Endodermal cell (in vitro differentiated cells): ENCODE data around the gene SH3BGRL3. TPM values are rescaled to one million over a fixed set of nuclear protein-coding genes. Genes with fewer than 3 reads are reported as not detected.

Experiments used
- DNase-seq: peaks from one replicate; pipeline ENCODE4 v3.0.0-alpha.2; 2017
- H3K27ac ChIP-seq: 2 replicates; pipeline ENCODE4 v1.5.1; 2013; ENCODE audit warnings: mild to moderate bottlenecking, low read depth, low read length, moderate library complexity
- H3K27me3 ChIP-seq: 2 replicates; pipeline ENCODE4 v1.6.1; 2013; ENCODE audit warnings: mild to moderate bottlenecking, low read length, moderate library complexity; ENCODE audit not compliant: insufficient read depth, control insufficient read depth, poor library complexity, severe bottlenecking
- H3K36me3 ChIP-seq: 2 replicates; pipeline ENCODE4 v1.7.0; 2013; ENCODE audit warnings: mild to moderate bottlenecking, low read length, moderate library complexity; ENCODE audit not compliant: control insufficient read depth, insufficient read depth
- H3K4me1 ChIP-seq: one replicate; pipeline ENCODE4 v1.7.0; 2013; ENCODE audit warnings: low read length; ENCODE audit not compliant: control insufficient read depth, insufficient read depth
- H3K4me3 ChIP-seq: 2 replicates; pipeline ENCODE4 v1.5.1; 2013; ENCODE audit warnings: mild to moderate bottlenecking, low read length, moderate library complexity
- H3K9ac ChIP-seq: 2 replicates; pipeline ENCODE4 v1.6.1; 2013; ENCODE audit warnings: mild to moderate bottlenecking, low read length, moderate library complexity; ENCODE audit not compliant: poor library complexity, severe bottlenecking; ENCODE audit errors: extremely low read depth
- H3K9me3 ChIP-seq: 2 replicates; pipeline ENCODE4 v1.6.1; 2013; ENCODE audit warnings: mild to moderate bottlenecking, low read length, moderate library complexity; ENCODE audit not compliant: control insufficient read depth
- H3K27ac Mint-ChIP-seq: 2 replicates; pipeline ENCODE4 v1.8.0; 2020; ENCODE audit warnings: mixed read lengths
- H3K27me3 Mint-ChIP-seq: 2 replicates; pipeline ENCODE4 v1.8.0; 2021; ENCODE audit warnings: mild to moderate bottlenecking, mixed read lengths; ENCODE audit not compliant: insufficient read depth
- H3K36me3 Mint-ChIP-seq: 2 replicates; pipeline ENCODE4 v1.8.0; 2020; ENCODE audit warnings: low read depth, mixed read lengths
- H3K4me1 Mint-ChIP-seq: 2 replicates; pipeline ENCODE4 v1.8.0; 2020; ENCODE audit warnings: mixed read lengths
- H3K4me3 Mint-ChIP-seq: 2 replicates; pipeline ENCODE4 v1.8.0; 2020; ENCODE audit warnings: mild to moderate bottlenecking, moderate library complexity, mixed read lengths
- H3K9me3 Mint-ChIP-seq: 2 replicates; pipeline ENCODE4 v1.8.0; 2020; ENCODE audit warnings: mild to moderate bottlenecking, mixed read lengths
- CTCF ChIP-seq: fragments of 200-600 bp; sonication (generic); conservative IDR thresholded peaks from 2 replicates; pipeline ENCODE4 v1.5.0; 2021; ENCODE audit warnings: antibody characterized with exemption, mild to moderate bottlenecking
- WGBS, 2 experiments: methylation state at CpG; one replicate each; pipeline versions ENCODE4 v1.1.5 to v1.1.7; 2013; ENCODE audit warnings: missing lambda C conversion rate in 2 of 2, mixed read lengths in 1 of 2; ENCODE audit not compliant: insufficient coverage in 1 of 2, insufficient read length in 1 of 2; 5-methylcytosine and 5-hydroxymethylcytosine counted together
- total RNA-seq, 2 donors: library from RNA; stranded (reverse); fragmentation: NEBNext Ultra II Directional in 1 of 2; extraction: Animal tissue kit (Norgen Biotek cat#: 25700) in 1 of 2; gene quantifications; 2 replicates in 1 of 2; 3 replicates in 1 of 2; pipeline ENCODE4 v1.2.1, GENCODE V29; 2021

The SH3BGRL3 gene
- total RNA-seq, 2 donors from 2014 or later: 119 to 132 TPM

- no peak for DNase-seq
- H3K27me3 Mint-ChIP-seq: no peaks in the 10 kb centered on the region
- no peak overlapping the region for H3K27ac Mint-ChIP-seq
- H3K36me3 ChIP-seq: peaks cover 11% of the 10 kb centered on the region
- no peak overlapping the region for H3K27ac ChIP-seq
- no peak overlapping the region for H3K4me3 Mint-ChIP-seq
- H3K4me3 ChIP-seq: no peak overlapping the region
- H3K36me3 Mint-ChIP-seq: peaks cover 6% of the 10 kb centered on the region
- no peak for TF ChIP-seq CTCF
- H3K9me3 Mint-ChIP-seq: no peaks in the 10 kb centered on the region
- H3K27me3 ChIP-seq: no peaks in the 10 kb centered on the region
- H3K9me3 ChIP-seq: no peaks in the 10 kb centered on the region
- H3K4me1 Mint-ChIP-seq: peaks cover 28% of the 10 kb centered on the region
- no peak overlapping the region for H3K9ac ChIP-seq
- WGBS, 2 experiments: 62% methylated on average over 2 of the region's 2 CpGs; no CpG with 5 or more reads in 1 of the 2 experiments
- peaks cover 11% of the 10 kb centered on the region for H3K4me1 ChIP-seq
Measured at GRCh38 chr1:26286064-26286416, 6.2 kb downstream of the SH3BGRL3 start.

DNA sequence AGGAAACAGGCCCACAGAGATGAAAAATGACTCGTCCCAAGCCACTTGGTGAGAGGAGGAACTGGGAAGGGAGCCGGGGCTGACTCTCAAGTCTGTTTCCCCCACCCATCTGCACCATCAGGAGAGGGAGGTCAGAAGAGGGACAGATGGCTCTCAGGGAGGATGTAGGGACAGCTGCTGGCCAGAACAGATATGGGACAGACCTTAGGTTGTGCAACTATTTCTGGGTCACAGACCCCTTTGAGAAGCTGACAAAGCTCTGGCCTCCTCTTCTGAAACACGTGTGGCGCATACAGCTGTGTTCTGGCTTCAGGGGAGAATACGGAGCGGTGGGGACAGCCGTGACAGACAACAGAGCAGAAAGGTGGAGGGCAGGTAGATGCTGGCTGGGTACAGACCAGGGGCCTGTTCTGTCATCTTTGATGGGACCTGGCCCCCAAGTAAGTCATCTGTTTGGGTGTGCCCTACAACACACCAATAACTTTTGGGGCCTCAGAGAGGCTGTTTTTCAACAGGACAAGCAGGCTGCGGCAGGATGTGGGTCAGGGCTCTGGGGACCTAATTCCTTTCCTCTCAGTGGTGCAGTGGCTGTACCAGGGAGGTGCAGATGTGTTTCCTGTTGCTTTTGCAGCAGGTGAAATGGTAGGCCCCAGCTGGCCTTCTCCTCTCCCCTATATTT is 7.3 kb downstream of the SH3BGRL3 start:
- H3K4me3 Mint-ChIP-seq: no peak overlapping the region
- H3K27me3 Mint-ChIP-seq: no peaks in the 10 kb centered on the region
- H3K27ac Mint-ChIP-seq: no peak overlapping the region
- peaks cover 6% of the 10 kb centered on the region for H3K36me3 Mint-ChIP-seq
- peaks cover 3% of the 10 kb centered on the region for H3K4me1 ChIP-seq
- WGBS, 2 experiments: 88 to 89% methylated on average over 6 to 8 of the region's 8 CpGs
- no peak for DNase-seq
- peak overlapping the region; percentile 44 for H3K27ac ChIP-seq
- no peaks in the 10 kb centered on the region for H3K27me3 ChIP-seq
- H3K4me3 ChIP-seq: no peak overlapping the region
- peaks cover 22% of the 10 kb centered on the region for H3K4me1 Mint-ChIP-seq
- TF ChIP-seq CTCF: no peak
- no peaks in the 10 kb centered on the region for H3K9me3 ChIP-seq
- H3K9ac ChIP-seq: no peak overlapping the region
- peaks cover 5% of the 10 kb centered on the region for H3K36me3 ChIP-seq
- H3K9me3 Mint-ChIP-seq: no peaks in the 10 kb centered on the region

DNA sequence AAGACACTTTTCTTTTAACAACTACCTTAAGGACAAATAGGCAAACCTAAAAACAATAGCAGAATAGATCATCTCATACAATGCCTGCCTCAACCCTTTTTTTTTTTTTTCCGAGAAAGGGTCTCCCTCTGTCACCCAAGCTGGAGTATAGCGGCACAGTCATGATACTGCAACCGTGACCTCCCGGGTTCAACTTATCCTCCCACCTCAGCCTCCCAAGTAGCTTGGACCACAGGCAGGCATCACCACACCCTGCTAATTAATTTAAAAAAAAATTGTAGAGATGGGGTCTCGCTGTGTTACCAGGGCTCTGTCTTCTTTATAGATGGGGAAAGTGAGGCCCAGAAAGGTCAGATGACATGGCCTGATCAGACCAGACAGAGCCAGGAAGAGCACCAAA is 7.9 kb downstream of the SH3BGRL3 start:
- Histone ChIP-seq H3K4me1 (no peaks in the 10 kb centered on the region), H3K9me3 (no peaks in the 10 kb centered on the region), H3K36me3 (peaks cover 5% of the 10 kb centered on the region), H3K9ac (no peak overlapping the region), H3K27me3 (no peaks in the 10 kb centered on the region), H3K27ac (no peak overlapping the region), H3K4me3 (no peak overlapping the region)
- Mint-ChIP-seq H3K27me3 (no peaks in the 10 kb centered on the region), H3K4me3 (no peak overlapping the region), H3K27ac (no peak overlapping the region), H3K36me3 (peaks cover 2% of the 10 kb centered on the region), H3K4me1 (peaks cover 22% of the 10 kb centered on the region), H3K9me3 (no peaks in the 10 kb centered on the region)
- no peak for TF ChIP-seq CTCF
- 96% methylated on average over 5 of the region's 5 CpGs; no CpG with 5 or more reads in 1 of the 2 experiments for WGBS, 2 experiments
- no peak for DNase-seq
